Measurements from ENCODE around the gene ENTPD2. TPM values are rescaled to one million over a fixed set of nuclear protein-coding genes. Genes with fewer than 3 reads are reported as not detected.
A peak's percentile ranks its signal among the peaks of the same experiment; 100 is the strongest.

Gene ENTPD2
- total and polyA plus RNA-seq, 9 of the 15 experiments (the other 6 are each of a cell fraction or from before 2014, with no cell fraction given): 0.04 to 0.60 (median 0.14) TPM; not detected in 4

DNA sequence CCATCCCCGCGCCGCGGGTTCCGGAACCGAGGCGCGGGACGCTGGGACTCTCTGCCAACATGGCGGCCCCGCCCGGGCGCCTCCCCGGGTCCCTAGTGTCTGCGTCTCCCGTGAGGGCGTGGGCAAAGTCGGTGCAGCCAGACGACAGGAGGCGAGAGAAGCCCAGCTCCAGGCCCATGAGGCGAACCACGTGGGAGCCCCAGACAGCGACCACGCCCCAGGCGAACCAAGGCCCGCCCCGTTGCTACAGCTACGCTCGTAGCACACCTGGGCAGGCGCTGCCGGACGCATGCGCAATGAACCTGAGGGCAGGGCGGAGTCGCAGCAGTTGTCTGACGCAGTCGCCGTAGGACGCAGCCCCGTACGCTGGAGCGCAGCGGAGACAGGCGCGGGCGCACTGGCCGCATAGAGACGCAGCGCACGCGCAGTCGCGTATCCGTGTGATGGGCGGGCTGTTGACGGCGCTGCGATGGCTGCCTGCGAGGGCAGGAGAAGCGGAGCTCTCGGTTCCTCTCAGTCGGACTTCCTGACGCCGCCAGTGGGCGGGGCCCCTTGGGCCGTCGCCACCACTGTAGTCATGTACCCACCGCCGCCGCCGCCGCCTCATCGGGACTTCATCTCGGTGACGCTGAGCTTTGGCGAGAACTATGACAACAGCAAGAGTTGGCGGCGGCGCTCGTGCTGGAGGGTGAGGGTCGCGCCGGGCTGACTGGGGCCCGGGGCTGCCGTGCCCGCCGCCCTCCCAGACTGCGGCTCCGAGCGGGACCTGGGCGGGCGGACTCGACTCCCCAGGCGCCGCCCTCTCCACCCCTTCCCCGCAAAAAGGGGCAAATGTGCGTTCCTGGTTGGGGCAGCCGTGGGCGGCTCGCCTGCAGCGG is 32.9 kb upstream of the ENTPD2 start, which contains the start of gene MAN1B1 (continued):
- no peak for TF ChIP-seq DEAF1 (CRISPR knock-in tag; IDR thresholded peaks at IDR 0.05)
- TF ChIP-seq, protein P1, sequence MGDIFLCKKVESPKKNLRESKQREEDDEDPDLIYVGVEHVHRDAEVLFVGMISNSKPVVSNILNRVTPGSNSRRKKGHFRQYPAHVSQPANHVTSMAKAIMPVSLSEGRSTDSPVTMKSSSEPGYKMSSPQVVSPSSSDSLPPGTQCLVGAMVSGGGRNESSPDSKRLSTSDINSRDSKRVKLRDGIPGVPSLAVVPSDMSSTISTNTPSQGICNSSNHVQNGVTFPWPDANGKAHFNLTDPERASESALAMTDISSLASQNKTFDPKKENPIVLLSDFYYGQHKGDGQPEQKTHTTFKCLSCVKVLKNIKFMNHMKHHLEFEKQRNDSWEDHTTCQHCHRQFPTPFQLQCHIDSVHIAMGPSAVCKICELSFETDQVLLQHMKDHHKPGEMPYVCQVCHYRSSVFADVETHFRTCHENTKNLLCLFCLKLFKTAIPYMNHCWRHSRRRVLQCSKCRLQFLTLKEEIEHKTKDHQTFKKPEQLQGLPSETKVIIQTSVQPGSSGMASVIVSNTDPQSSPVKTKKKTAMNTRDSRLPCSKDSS (IDR thresholded peaks at IDR 0.05; ENCODE audit: low read depth, partially characterized antibody): no peak
- peak; percentile 71 for TF ChIP-seq CCNT2 (IDR thresholded peaks at IDR 0.05; ENCODE audit: borderline replicate concordance, extremely low read depth, insufficient read length, low read depth, low read length)
- TF ChIP-seq, protein P2, sequence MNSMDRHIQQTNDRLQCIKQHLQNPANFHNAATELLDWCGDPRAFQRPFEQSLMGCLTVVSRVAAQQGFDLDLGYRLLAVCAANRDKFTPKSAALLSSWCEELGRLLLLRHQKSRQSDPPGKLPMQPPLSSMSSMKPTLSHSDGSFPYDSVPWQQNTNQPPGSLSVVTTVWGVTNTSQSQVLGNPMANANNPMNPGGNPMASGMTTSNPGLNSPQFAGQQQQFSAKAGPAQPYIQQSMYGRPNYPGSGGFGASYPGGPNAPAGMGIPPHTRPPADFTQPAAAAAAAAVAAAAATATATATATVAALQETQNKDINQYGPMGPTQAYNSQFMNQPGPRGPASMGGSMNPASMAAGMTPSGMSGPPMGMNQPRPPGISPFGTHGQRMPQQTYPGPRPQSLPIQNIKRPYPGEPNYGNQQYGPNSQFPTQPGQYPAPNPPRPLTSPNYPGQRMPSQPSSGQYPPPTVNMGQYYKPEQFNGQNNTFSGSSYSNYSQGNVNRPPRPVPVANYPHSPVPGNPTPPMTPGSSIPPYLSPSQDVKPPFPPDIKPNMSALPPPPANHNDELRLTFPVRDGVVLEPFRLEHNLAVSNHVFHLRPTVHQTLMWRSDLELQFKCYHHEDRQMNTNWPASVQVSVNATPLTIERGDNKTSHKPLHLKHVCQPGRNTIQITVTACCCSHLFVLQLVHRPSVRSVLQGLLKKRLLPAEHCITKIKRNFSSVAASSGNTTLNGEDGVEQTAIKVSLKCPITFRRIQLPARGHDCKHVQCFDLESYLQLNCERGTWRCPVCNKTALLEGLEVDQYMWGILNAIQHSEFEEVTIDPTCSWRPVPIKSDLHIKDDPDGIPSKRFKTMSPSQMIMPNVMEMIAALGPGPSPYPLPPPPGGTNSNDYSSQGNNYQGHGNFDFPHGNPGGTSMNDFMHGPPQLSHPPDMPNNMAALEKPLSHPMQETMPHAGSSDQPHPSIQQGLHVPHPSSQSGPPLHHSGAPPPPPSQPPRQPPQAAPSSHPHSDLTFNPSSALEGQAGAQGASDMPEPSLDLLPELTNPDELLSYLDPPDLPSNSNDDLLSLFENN (IDR thresholded peaks at IDR 0.05; ENCODE audit: low read depth in 2 of 2, low read length in 2 of 2): 0 out of 4 replicates have a peak, but pooled peaks of 1 of the 2 experiments have one; percentile 13
- no peak for TF ChIP-seq PTTG1 (tag; IDR thresholded peaks at IDR 0.05; ENCODE audit: low read depth)
- peak; percentile 40; the same call in 1 of the 2 replicates for TF ChIP-seq ELF1 (tag; IDR thresholded peaks at IDR 0.05)
- TF ChIP-seq BHLHE40 (IDR thresholded peaks at IDR 0.05; ENCODE audit: low read length): 0 out of 2 replicates have a peak, but pooled peaks have one; percentile 13
- TF ChIP-seq NRF1 (conservative IDR thresholded peaks at IDR 0.05 in 1 of 2, IDR thresholded peaks at IDR 0.05 in 1 of 2): peak; percentile 100
- TF ChIP-seq NONO (IDR thresholded peaks at IDR 0.05; ENCODE audit: low read depth in 2 of 2, low read length in 1 of 2): no peak; a peak in 1 of 4 replicates
- peak; percentile 82 for TF ChIP-seq POLR2A (conservative IDR thresholded peaks at IDR 0.05)
- TF ChIP-seq RBM14 (IDR thresholded peaks at IDR 0.05; ENCODE audit: borderline replicate concordance, insufficient read depth, low read depth, low read length): 0 out of 2 replicates have a peak, but pooled peaks have one; percentile 83
- peak; percentile 94 for TF ChIP-seq SP1 (CRISPR knock-in tag; IDR thresholded peaks at IDR 0.05)
- TF ChIP-seq, protein P3, sequence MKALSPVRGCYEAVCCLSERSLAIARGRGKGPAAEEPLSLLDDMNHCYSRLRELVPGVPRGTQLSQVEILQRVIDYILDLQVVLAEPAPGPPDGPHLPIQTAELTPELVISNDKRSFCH (CRISPR knock-in tag; IDR thresholded peaks at IDR 0.05): no peak
- TF ChIP-seq, protein P3 (tag; IDR thresholded peaks at IDR 0.05): 0 out of 2 replicates have a peak, but pooled peaks have one; percentile 45
- 0 out of 2 replicates have a peak, but pooled peaks have one; percentile 24 for TF ChIP-seq ESRRA (IDR thresholded peaks at IDR 0.05; ENCODE audit: borderline replicate concordance, low read depth)
- TF ChIP-seq NR4A1 (CRISPR knock-in tag; IDR thresholded peaks at IDR 0.05): 0 out of 2 replicates have a peak, but pooled peaks have one; percentile 7
- TF ChIP-seq NR4A1 (tag; IDR thresholded peaks at IDR 0.05): no peak
- TF ChIP-seq FOXK2 (conservative IDR thresholded peaks at IDR 0.05 in 1 of 2, IDR thresholded peaks at IDR 0.05 in 1 of 2; ENCODE audit: low read depth in 2 of 2): peak; percentile 95 to 96
- TF ChIP-seq GABPA (tag; conservative IDR thresholded peaks at IDR 0.05; ENCODE audit: low read depth): peak; percentile 33; the same call in 1 of the 2 replicates

Data from K562 (cell line).